IMR-90 (cell line): ENCODE data around the gene GTSE1. TPM values are rescaled to one million over a fixed set of nuclear protein-coding genes. Genes with fewer than 3 reads are reported as not detected.

Source experiments
- ATAC-seq: fragments of 200-7000 bp; cut with Tn5 transposase; 2 replicates; pipeline ENCODE4 v1.9.1; 2020; ENCODE audit warnings: low read depth, mild to moderate bottlenecking, moderate library complexity
- BruUV-seq: library from RNA; stranded (reverse); fragments of 400-500 nt; replicated peaks from 2 replicates; lab custom pipeline; 2021; lab: Mats Ljungman, UMichigan
- CTCF ChIA-PET: fragments of 300-600 bp; formaldehyde crosslinking; extraction: SDS; loops from one replicate; lab custom pipeline; 2021; ENCODE audit warnings: antibody characterized with exemption; lab: Yijun Ruan, JAX
- POLR2A ChIA-PET: fragments of 300-600 bp; sonication (Branson Sonifier 250); formaldehyde crosslinking; loops from one replicate; lab custom pipeline; 2022; ENCODE audit warnings: antibody characterized with exemption; ENCODE audit not compliant: unreplicated experiment; lab: Charles Lee
- DNase-seq: peaks from one replicate; pipeline ENCODE4 v3.0.0; 2013
- H2AFZ ChIP-seq: replicated peaks from 2 replicates; pipeline ENCODE3; 2013; ENCODE audit warnings: low read length, mild to moderate bottlenecking; ENCODE audit not compliant: poor library complexity
- H2AK5ac ChIP-seq: 2 replicates; pipeline ENCODE4 v1.6.1; 2013; ENCODE audit warnings: low read depth, low read length, inconsistent platforms
- H2AK9ac ChIP-seq: replicated peaks from 2 replicates; pipeline ENCODE3; 2013; ENCODE audit warnings: mild to moderate bottlenecking, low read depth, low read length, moderate library complexity; ENCODE audit not compliant: poor library complexity
- H2BK120ac ChIP-seq: 2 replicates; pipeline ENCODE4 v1.6.1; 2013; ENCODE audit warnings: low read depth, low read length, inconsistent platforms
- H2BK15ac ChIP-seq: 3 replicates; pipeline ENCODE4 v1.6.1; 2013; ENCODE audit warnings: low read depth, low read length, inconsistent platforms
- H2BK20ac ChIP-seq: 2 replicates; pipeline ENCODE4 v1.6.1; 2013; ENCODE audit warnings: low read depth, mild to moderate bottlenecking, inconsistent platforms, low read length, moderate library complexity
- H2BK5ac ChIP-seq: 2 replicates; pipeline ENCODE4 v1.6.1; 2013; ENCODE audit warnings: mild to moderate bottlenecking, low read depth, low read length, inconsistent platforms; ENCODE audit not compliant: poor library complexity, severe bottlenecking
- H3K14ac ChIP-seq: replicated peaks from 2 replicates; pipeline ENCODE4 v1.6.1; 2013; ENCODE audit warnings: low read depth, low read length, inconsistent platforms
- H3K18ac ChIP-seq: 2 replicates; pipeline ENCODE4 v1.6.1; 2013; ENCODE audit warnings: low read depth, low read length, control low read depth
- H3K23ac ChIP-seq: 2 replicates; pipeline ENCODE4 v1.6.1; 2013; ENCODE audit warnings: low read depth, low read length, inconsistent platforms
- H3K27ac ChIP-seq: 2 replicates; pipeline ENCODE4 v1.5.1; 2013; ENCODE audit warnings: mild to moderate bottlenecking, control low read depth, low read length; ENCODE audit not compliant: insufficient read depth
- H3K27me3 ChIP-seq: 2 replicates; pipeline ENCODE4 v1.6.1; 2013; ENCODE audit warnings: low read length; ENCODE audit not compliant: control insufficient read depth, insufficient read depth
- H3K36me3 ChIP-seq: 2 replicates; pipeline ENCODE4 v1.6.1; 2013; ENCODE audit warnings: low read length, mixed read lengths; ENCODE audit not compliant: control insufficient read depth, insufficient read depth
- H3K4ac ChIP-seq: 2 replicates; pipeline ENCODE4 v1.6.1; 2013; ENCODE audit warnings: low read depth, low read length, inconsistent platforms
- H3K4me1 ChIP-seq: 2 replicates; pipeline ENCODE4 v1.6.1; 2013; ENCODE audit warnings: low read length, mixed read lengths; ENCODE audit not compliant: control insufficient read depth, insufficient read depth
- H3K4me2 ChIP-seq: 2 replicates; pipeline ENCODE4 v1.6.1; 2013; ENCODE audit warnings: low read depth, mild to moderate bottlenecking, control low read depth, low read length, moderate library complexity
- H3K4me3 ChIP-seq: 2 replicates; pipeline ENCODE4 v1.5.1; 2013; ENCODE audit warnings: low read depth, mild to moderate bottlenecking, control low read depth, low read length, moderate library complexity; ENCODE audit not compliant: insufficient read depth
- H3K56ac ChIP-seq: 2 replicates; pipeline ENCODE4 v1.6.1; 2013; ENCODE audit warnings: low read length, inconsistent platforms; ENCODE audit not compliant: insufficient read depth; ENCODE audit errors: extremely low read depth
- H3K79me1 ChIP-seq, 2 experiments: 2 replicates each; pipeline ENCODE4 v1.6.1; 2013; ENCODE audit warnings: low read length in 2 of 2, inconsistent platforms in 1 of 2, low read depth in 1 of 2
- H3K9ac ChIP-seq: 2 replicates; pipeline ENCODE4 v1.6.1; 2013; ENCODE audit warnings: low read depth, low read length, control low read depth
- H3K9me1 ChIP-seq: 2 replicates; pipeline ENCODE4 v1.6.1; 2013; ENCODE audit warnings: low read length, inconsistent platforms; ENCODE audit not compliant: insufficient read depth
- H3K9me3 ChIP-seq: 2 replicates; pipeline ENCODE4 v1.6.1; 2013; ENCODE audit warnings: low read length; ENCODE audit not compliant: control insufficient read depth, insufficient read depth
- H4K20me1 ChIP-seq: 2 replicates; pipeline ENCODE4 v1.6.1; 2013; ENCODE audit warnings: low read length, inconsistent platforms; ENCODE audit not compliant: insufficient read depth
- H4K5ac ChIP-seq: 2 replicates; pipeline ENCODE4 v1.6.1; 2013; ENCODE audit warnings: mild to moderate bottlenecking, low read depth, low read length, control low read depth
- H4K8ac ChIP-seq, 2 experiments: 2 replicates each; pipeline ENCODE4 v1.6.1; 2013; ENCODE audit warnings: low read depth in 2 of 2, low read length in 2 of 2, control low read depth in 1 of 2, inconsistent platforms in 1 of 2
- H4K91ac ChIP-seq: 2 replicates; pipeline ENCODE4 v1.6.1; 2013; ENCODE audit warnings: low read depth, low read length, inconsistent platforms; ENCODE audit not compliant: insufficient read depth
- BHLHE40 ChIP-seq: fragments of 150-350 bp; IDR thresholded peaks from 2 replicates; pipeline ENCODE4 v1.6.1; 2016; ENCODE audit warnings: mild to moderate bottlenecking, low read depth, low read length
- CHD1 ChIP-seq: IDR thresholded peaks from 2 replicates; pipeline ENCODE4 v1.6.1; 2012; ENCODE audit warnings: low read depth, low read length, improper control_type of control experiment
- FOS ChIP-seq: fragments of 150-350 bp; IDR thresholded peaks from 2 replicates; pipeline ENCODE4 v1.6.1; 2016; ENCODE audit warnings: low read depth, low read length
- MAFK ChIP-seq: IDR thresholded peaks from 2 replicates; pipeline ENCODE4 v1.6.1; 2012; ENCODE audit warnings: low read depth, low read length, improper control_type of control experiment
- MAZ ChIP-seq: IDR thresholded peaks from 2 replicates; pipeline ENCODE4 v1.6.1; 2012; ENCODE audit warnings: low read depth, mild to moderate bottlenecking, low read length, improper control_type of control experiment, moderate library complexity, borderline replicate concordance
- POLR2A ChIP-seq: IDR thresholded peaks from 2 replicates; pipeline ENCODE4 v1.6.1; 2012; ENCODE audit warnings: mild to moderate bottlenecking, low read depth, low read length
- RAD21 ChIP-seq: IDR thresholded peaks from 2 replicates; pipeline ENCODE4 v1.6.1; 2012; ENCODE audit warnings: low read length, improper control_type of control experiment
- RCOR1 ChIP-seq: IDR thresholded peaks from 2 replicates; pipeline ENCODE4 v1.6.1; 2012; ENCODE audit warnings: mild to moderate bottlenecking, low read length, improper control_type of control experiment; ENCODE audit not compliant: insufficient replicate concordance
- RFX5 ChIP-seq: IDR thresholded peaks from 2 replicates; pipeline ENCODE4 v1.8.0; 2012; ENCODE audit warnings: low read depth, mild to moderate bottlenecking, low read length, moderate library complexity
- SMC3 ChIP-seq: fragments of 150-350 bp; IDR thresholded peaks from 2 replicates; pipeline ENCODE4 v1.6.1; 2016; ENCODE audit warnings: low read depth, mild to moderate bottlenecking, antibody characterized with exemption, low read length, moderate library complexity
- USF2 ChIP-seq: fragments of 150-350 bp; IDR thresholded peaks from 2 replicates; pipeline ENCODE4 v1.6.1; 2017; ENCODE audit warnings: mild to moderate bottlenecking, antibody characterized with exemption, low read length, low read depth
- WGBS, 2 experiments: methylation state at CpG; one replicate each; pipeline versions ENCODE4 v1.1.5 to v1.1.7; 2013; ENCODE audit warnings: missing lambda C conversion rate in 2 of 2; ENCODE audit not compliant: insufficient read length in 1 of 2; ENCODE audit errors: extremely low coverage in 2 of 2; 5-methylcytosine and 5-hydroxymethylcytosine counted together
- dilution Hi-C: fragments of 300-500 bp; cut with HindIII; formaldehyde crosslinking; loops from one replicate; pipeline ENCODE4 v1.14.3; 2018; ENCODE audit warnings: low sequenced_read_pairs; ENCODE audit not compliant: unreplicated experiment
- in situ Hi-C: fragments of 300-500 bp; cut with MboI; formaldehyde crosslinking; loops from 3 replicates; pipeline ENCODE4 v1.14.3; 2019; ENCODE audit warnings: low sequenced_read_pairs, inconsistent platforms, mixed read lengths
- intact Hi-C: fragments of 100-400 bp; cut with micrococcal nuclease; formaldehyde crosslinking; loops from 2 replicates; pipeline ENCODE4 v1.10.0; 2022
- polyA plus RNA-seq, 3 experiments: library from polyadenylated mRNA; depleted of rRNA; stranded (reverse); fragments of >200 nt; gene quantifications; 2 replicates each; pipeline ENCODE4 v1.2.3, GENCODE V29; 2012; ENCODE audit warnings: low replicate concordance in 1 of 3
- total RNA-seq: library from RNA; depleted of rRNA; stranded (reverse); fragments of >200 nt; gene quantifications from 2 replicates; pipeline ENCODE4 v1.2.3, GENCODE V29; 2012

GTSE1 gene
- total and polyA plus RNA-seq, 2 of the 4 experiments (the other 2 are of a cell fraction), result 5.9 to 17.1 TPM

GRCh38 chr22:46323162-46323561 lies 26.5 kb downstream of the GTSE1 start:
- ChIA-PET CTCF (no interaction called here), POLR2A (no interaction called here)
- Histone ChIP-seq H3K9me3 (no peaks in the 10 kb centered on the region), H3K36me3 (peaks cover 27% of the 10 kb centered on the region), H4K91ac (no peak overlapping the region), H3K9ac (no peak overlapping the region), H2BK120ac (no peak overlapping the region), H3K18ac (no peak overlapping the region), H4K5ac (no peak overlapping the region), H2AFZ (no peak overlapping the region), H3K79me1 (peaks cover 23 to 48% of the 10 kb centered on the region in 2 experiments), H4K20me1 (no peaks in the 10 kb centered on the region; the same call in 1 of the 2 replicates), H4K8ac (no peak overlapping the region), H3K4me2 (no peak overlapping the region), H3K27ac (no peak overlapping the region), H2AK9ac (no peak overlapping the region), H3K14ac (no peak overlapping the region), H2BK5ac (no peak overlapping the region), H2BK20ac (no peak overlapping the region), H3K27me3 (no peaks in the 10 kb centered on the region), H3K9me1 (no peaks in the 10 kb centered on the region; the same call in 1 of the 2 replicates), H3K4ac (no peak overlapping the region), H3K4me3 (no peak overlapping the region), H3K23ac (no peak overlapping the region), H3K4me1 (no peaks in the 10 kb centered on the region), H2BK15ac (no peak overlapping the region), H3K56ac (no peak overlapping the region), H2AK5ac (no peak overlapping the region)
- no TSS peak for BruUV-seq
- no peak for DNase-seq
- TF ChIP-seq FOS (no peak), CHD1 (no peak), BHLHE40 (no peak), POLR2A (no peak), MAFK (no peak), MAZ (no peak), SMC3 (no peak), RFX5 (no peak), USF2 (no peak), RAD21 (no peak), RCOR1 (no peak)
- intact Hi-C loops, result no loop called here
- 98% methylated on average over 17 of the region's 19 CpGs; no CpG with 5 or more reads in 1 of the 2 experiments for WGBS, 2 experiments
- ATAC-seq, result no peak
- in situ Hi-C loops, result no loop called here
- dilution Hi-C loops, result no loop called here
